Breast epithelium (tissue), 3 donors: ENCODE data around the gene PDE6C.

Experiments used
- POLR2A ChIP-seq: fragments of 450-650 bp; IDR thresholded peaks from one replicate; pipeline ENCODE4 v1.6.1; 2016; ENCODE audit warnings: antibody characterized with exemption, mild to moderate bottlenecking, moderate library complexity
- TF ChIP-seq, protein P1 (sequence below), 3 donors: fragments of 450-650 bp; IDR thresholded peaks; one replicate each; pipeline ENCODE4 v1.5.1; 2016 to 2017; ENCODE audit warnings: antibody characterized with exemption in 3 of 3, mild to moderate bottlenecking in 3 of 3, moderate library complexity in 3 of 3

DNA sequence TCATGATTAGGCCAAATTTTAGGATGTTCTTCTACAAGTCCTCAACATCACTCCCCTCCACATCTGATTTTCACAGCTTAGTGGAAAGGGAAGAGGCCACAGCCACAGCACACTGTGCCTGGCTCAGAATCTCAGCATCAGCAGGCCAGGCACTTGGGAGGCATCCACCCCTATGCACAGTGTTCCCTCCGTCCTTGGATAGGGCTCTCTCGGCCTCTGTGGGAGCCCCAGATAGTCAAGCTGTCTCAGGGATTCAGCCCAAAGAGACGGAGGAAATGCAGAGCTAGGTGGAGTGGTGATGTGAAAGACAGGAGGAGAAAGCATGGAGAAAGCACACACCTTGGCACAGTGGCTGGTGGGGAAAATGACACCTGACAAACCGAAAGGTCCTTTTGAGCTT is 12.6 kb upstream of the PDE6C start:
- TF ChIP-seq, protein P1, sequence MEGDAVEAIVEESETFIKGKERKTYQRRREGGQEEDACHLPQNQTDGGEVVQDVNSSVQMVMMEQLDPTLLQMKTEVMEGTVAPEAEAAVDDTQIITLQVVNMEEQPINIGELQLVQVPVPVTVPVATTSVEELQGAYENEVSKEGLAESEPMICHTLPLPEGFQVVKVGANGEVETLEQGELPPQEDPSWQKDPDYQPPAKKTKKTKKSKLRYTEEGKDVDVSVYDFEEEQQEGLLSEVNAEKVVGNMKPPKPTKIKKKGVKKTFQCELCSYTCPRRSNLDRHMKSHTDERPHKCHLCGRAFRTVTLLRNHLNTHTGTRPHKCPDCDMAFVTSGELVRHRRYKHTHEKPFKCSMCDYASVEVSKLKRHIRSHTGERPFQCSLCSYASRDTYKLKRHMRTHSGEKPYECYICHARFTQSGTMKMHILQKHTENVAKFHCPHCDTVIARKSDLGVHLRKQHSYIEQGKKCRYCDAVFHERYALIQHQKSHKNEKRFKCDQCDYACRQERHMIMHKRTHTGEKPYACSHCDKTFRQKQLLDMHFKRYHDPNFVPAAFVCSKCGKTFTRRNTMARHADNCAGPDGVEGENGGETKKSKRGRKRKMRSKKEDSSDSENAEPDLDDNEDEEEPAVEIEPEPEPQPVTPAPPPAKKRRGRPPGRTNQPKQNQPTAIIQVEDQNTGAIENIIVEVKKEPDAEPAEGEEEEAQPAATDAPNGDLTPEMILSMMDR (IDR thresholded peaks at IDR 0.05) = no peak
- TF ChIP-seq POLR2A = no peak
